ENCODE measurements around the gene DNMT3B. TPM values are rescaled to one million over a fixed set of nuclear protein-coding genes. Genes with fewer than 3 reads are reported as not detected.

DNMT3B gene
- total and polyA plus RNA-seq, 9 of the 15 experiments (the other 6 are each of a cell fraction or from before 2014, with no cell fraction given): 9.3 to 74.8 (median 49.1) TPM

- no TSS peak for BruUV-seq (replicated peaks)
- H3K79me2 ChIP-seq (ENCODE audit: control insufficient read depth, insufficient read depth, low read length): no peaks in the 10 kb centered on the region
- H3K4me3 ChIP-seq: no peak overlapping the region
- no peaks in the 10 kb centered on the region for H3K27me3 ChIP-seq (ENCODE audit: control insufficient read depth in 2 of 2, insufficient read depth in 2 of 2, low read length in 2 of 2)
- H3K4me2 ChIP-seq (ENCODE audit: insufficient read depth, low read length): no peak overlapping the region
- no peaks in the 10 kb centered on the region for H3K4me1 ChIP-seq (replicated peaks in 1 of 2; ENCODE audit: control insufficient read depth in 2 of 2, insufficient read depth in 2 of 2, low read length in 2 of 2)
- H3K27ac ChIP-seq (ENCODE audit: extremely low read depth, low read depth, low read length): no peak overlapping the region
- no peaks in the 10 kb centered on the region for H3K9me3 ChIP-seq (replicated peaks; ENCODE audit: control insufficient read depth, insufficient read depth, low read depth, low read length)
- POLR2A ChIA-PET: interaction anchor here (1.3 kb wide), 1 partner anchor 12 kb away, joined by 8 read pairs; the partner anchor contains the start of gene MAPRE1
- in situ Hi-C loops (cut with MboI): no loop called here
- intact Hi-C loops (cut with micrococcal nuclease): loop anchor here (10.0 kb wide), 1 partner anchor 47 kb away; the partner anchor contains the start of gene EFCAB8
- FAIRE-seq (no peak), ATAC-seq (no peak), DNase-seq (ENCODE audit: extremely low read depth in 1 of 4, low spot score in 3 of 4) (no peak)
- 84% methylated on average over 9 of the region's 9 CpGs for WGBS (ENCODE audit: insufficient coverage, low coverage, missing lambda C conversion rate)
- H4K20me1 ChIP-seq (replicated peaks; ENCODE audit: control insufficient read depth, insufficient read depth, low read length): peaks cover 8% of the 10 kb centered on the region; the same call in 1 of the 2 replicates
- H3K9me1 ChIP-seq (ENCODE audit: control insufficient read depth, insufficient read depth, low read length): no peaks in the 10 kb centered on the region
- H3K36me3 ChIP-seq (ENCODE audit: control insufficient read depth, insufficient read depth, low read length): peaks cover 78% of the 10 kb centered on the region
- TF ChIP-seq MLX (CRISPR knock-in tag; conservative IDR thresholded peaks at IDR 0.05): no peak
- TF ChIP-seq ZNF263 (CRISPR knock-in tag; IDR thresholded peaks at IDR 0.05; ENCODE audit: borderline replicate concordance): no peak
- no peak for TF ChIP-seq EZH2 (IDR thresholded peaks at IDR 0.05; ENCODE audit: borderline replicate concordance, low read depth, low read length)
- no peak for TF ChIP-seq FOS (IDR thresholded peaks at IDR 0.05; ENCODE audit: extremely low read depth, insufficient read length)
- no peak for TF ChIP-seq ELF2 (CRISPR knock-in tag; IDR thresholded peaks at IDR 0.05)
- no peak for TF ChIP-seq L3MBTL2 (IDR thresholded peaks at IDR 0.05)
- TF ChIP-seq FOSL1 (tag; conservative IDR thresholded peaks at IDR 0.05): no peak
- no peak for TF ChIP-seq GATA2 (CRISPR knock-in tag; IDR thresholded peaks at IDR 0.05)
- TF ChIP-seq HDGF (IDR thresholded peaks at IDR 0.05): no peak
- no peak for TF ChIP-seq ZNF76 (CRISPR knock-in tag; IDR thresholded peaks at IDR 0.05; ENCODE audit: borderline replicate concordance)
- TF ChIP-seq GATAD2B (IDR thresholded peaks at IDR 0.05; ENCODE audit: borderline replicate concordance): no peak
- TF ChIP-seq SNIP1 (IDR thresholded peaks at IDR 0.05; ENCODE audit: low read depth): no peak
- no peak for TF ChIP-seq PTRF (tag; IDR thresholded peaks at IDR 0.05)
- no peak for TF ChIP-seq GTF2E2 (tag; IDR thresholded peaks at IDR 0.05)
- no peak for TF ChIP-seq NFATC3 (IDR thresholded peaks at IDR 0.05)
- CTCF ChIA-PET (ENCODE audit: low intra/inter-chr PET ratio): no interaction called here
- no peak overlapping the region for H2AFZ ChIP-seq (ENCODE audit: low read depth, low read length)
- H3K9ac ChIP-seq (ENCODE audit: insufficient read depth in 1 of 2, low read depth in 2 of 2, low read length in 2 of 2): peak overlapping the region in 1 of 2 experiments; percentile 33; a peak in 1 of 4 replicates
Observed at GRCh38 chr20:32807706-32808105, 45.5 kb downstream of the DNMT3B start.

All from K562 (cell line).